Fibroblast of pulmonary artery (primary cell): ENCODE data around the gene PRR14.
"Not testable (repeated sequence)": the region's sequence is repeated elsewhere in the genome, so short reads cannot be mapped to it uniquely, and the experiment has no call there.

Source experiments
- DNase-seq: peaks from one replicate; pipeline ENCODE4 v3.0.0-alpha.2; 2010; ENCODE audit warnings: low read depth
- H3K4me3 ChIP-seq: replicated peaks from 2 replicates; pipeline ENCODE4 v1.5.1; 2011; ENCODE audit warnings: low read depth, mild to moderate bottlenecking, control low read depth, low read length, moderate library complexity
- TF ChIP-seq, protein P1 (sequence below): IDR thresholded peaks from 2 replicates; pipeline ENCODE4 v1.5.1; 2011; ENCODE audit warnings: mild to moderate bottlenecking, control low read depth, low read length, inconsistent platforms; ENCODE audit errors: missing control alignments

The PRR14 gene

DNA sequence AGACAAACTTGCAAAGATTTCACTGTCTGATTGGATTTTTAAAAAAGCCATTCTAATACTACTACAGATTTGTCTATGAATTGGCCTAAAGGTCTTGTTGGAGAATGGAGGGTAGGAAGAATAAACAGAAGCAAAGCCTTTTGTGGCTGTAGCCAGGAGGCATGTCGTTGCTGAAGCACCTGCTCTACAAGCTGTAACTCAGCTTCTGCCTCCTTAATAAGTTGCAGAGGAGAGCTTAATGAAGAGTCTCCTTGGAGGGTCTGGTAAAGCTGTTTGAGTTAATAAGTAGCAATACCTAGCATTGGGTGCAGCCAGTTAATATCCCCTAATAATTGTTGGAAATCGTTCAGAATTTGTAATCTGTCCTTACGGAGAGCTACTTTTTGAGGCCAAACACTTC lies 30.6 kb upstream of the PRR14 start:
- DNase-seq = no peak
- no peak overlapping the region for H3K4me3 ChIP-seq
- TF ChIP-seq, protein P1, sequence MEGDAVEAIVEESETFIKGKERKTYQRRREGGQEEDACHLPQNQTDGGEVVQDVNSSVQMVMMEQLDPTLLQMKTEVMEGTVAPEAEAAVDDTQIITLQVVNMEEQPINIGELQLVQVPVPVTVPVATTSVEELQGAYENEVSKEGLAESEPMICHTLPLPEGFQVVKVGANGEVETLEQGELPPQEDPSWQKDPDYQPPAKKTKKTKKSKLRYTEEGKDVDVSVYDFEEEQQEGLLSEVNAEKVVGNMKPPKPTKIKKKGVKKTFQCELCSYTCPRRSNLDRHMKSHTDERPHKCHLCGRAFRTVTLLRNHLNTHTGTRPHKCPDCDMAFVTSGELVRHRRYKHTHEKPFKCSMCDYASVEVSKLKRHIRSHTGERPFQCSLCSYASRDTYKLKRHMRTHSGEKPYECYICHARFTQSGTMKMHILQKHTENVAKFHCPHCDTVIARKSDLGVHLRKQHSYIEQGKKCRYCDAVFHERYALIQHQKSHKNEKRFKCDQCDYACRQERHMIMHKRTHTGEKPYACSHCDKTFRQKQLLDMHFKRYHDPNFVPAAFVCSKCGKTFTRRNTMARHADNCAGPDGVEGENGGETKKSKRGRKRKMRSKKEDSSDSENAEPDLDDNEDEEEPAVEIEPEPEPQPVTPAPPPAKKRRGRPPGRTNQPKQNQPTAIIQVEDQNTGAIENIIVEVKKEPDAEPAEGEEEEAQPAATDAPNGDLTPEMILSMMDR = no peak

DNA sequence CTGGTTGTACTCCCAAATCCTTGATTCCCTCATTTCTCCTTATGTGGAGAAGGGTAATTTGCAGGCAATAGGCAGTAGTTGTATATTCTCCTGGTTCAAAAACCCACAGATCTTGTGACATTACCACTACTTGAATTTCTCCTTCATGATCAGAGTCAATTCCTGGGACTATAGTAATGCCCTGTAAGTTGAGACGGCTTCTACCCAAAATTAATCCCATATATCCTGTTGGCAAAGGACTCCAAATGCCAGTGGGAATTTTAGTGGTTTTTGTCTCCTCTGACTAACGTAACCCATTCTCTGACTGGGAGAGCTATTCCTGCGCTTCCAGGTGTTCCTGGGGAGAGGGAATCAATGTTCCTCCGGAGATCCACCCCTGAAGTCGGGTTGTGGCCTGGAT lies 29.0 kb upstream of the PRR14 start:
- TF ChIP-seq, protein P1 = no peak
- no peak for DNase-seq
- H3K4me3 ChIP-seq = no peak overlapping the region

DNA sequence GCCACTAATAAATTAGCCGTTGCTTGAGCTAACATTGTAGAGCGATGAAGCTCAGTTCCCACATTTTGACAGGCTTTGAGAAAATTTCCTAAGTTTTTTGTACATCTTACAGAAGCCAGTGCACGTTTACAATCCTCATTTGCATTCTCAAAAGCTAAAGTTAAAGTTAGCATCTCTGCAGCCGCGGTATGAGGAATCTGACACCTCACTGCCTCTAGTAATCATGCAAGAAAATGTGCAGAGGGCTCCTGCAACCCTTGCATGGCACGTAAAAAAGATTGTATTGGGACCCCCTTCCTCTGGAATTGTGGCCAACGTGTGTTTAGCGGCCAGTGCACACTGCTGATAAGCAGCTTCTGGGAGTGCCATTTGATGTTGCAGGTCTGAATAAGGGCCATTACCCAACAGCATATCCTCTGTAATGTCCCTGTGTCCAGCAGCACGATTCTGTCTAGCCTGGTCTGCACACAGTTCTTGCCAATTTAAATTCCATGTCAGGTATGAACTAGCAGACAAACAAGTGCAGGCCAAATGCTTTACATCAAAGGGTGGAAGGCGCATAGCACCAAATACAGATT lies 28.2 kb upstream of the PRR14 start:
- no peak overlapping the region for H3K4me3 ChIP-seq
- TF ChIP-seq, protein P1 = no peak
- DNase-seq = no peak

DNA sequence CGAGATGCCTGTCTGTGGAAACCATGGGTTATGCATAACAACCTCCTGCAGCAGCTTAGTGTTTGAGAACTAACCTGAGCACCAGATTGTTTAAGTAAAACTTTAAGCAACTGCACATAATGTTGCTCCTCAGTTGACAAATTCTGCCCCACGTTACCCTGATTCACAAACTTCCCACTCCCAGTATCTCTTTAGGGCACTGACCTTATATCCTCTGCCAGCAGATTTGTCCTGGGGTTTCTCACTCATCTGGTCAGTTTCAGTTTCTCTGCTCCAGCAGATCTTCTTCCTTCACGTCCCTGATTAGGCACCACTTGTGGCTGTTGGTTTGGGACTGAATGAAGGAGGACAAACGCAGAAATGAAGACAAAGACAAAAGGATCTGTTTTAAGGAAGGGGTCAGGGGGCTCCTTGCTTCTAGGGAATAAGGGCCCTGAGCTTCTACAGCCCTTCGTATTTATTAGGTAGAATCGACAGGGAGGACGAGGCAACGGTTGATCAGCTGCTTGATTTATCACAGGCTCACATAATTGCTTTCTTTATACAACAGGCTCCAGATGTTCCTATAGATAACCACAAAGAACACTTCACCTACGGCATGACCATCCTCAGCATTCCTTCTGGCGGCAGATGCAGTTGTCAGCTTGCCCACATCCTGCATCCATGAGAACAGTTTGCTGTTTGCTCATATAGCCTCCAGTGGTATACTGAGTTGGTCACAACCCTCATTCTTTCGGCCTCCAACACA lies 27.1 kb upstream of the PRR14 start:
- DNase-seq = no peak
- no peak overlapping the region for H3K4me3 ChIP-seq
- TF ChIP-seq, protein P1 = no peak

DNA sequence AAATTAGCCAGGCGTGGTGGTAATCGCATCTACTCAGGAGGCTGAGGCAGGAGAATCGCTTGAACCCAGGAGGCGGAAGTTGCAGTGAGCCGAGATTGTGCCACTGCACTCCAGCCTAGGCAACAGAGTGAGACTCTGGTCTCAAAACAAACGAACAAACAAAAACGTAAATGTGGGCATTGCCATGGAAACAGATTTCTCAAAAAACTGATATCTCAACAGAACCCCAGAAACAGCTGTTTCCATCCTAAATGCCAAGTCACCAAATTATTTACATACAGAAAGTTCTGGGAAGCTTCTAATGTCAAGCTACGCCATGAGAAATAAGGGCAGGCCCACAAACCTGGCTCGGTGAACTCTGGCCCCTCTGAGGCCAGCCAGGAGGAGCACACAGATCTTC lies 24.5 kb upstream of the PRR14 start:
- no peak overlapping the region for H3K4me3 ChIP-seq
- TF ChIP-seq, protein P1 = no peak
- DNase-seq = no peak

DNA sequence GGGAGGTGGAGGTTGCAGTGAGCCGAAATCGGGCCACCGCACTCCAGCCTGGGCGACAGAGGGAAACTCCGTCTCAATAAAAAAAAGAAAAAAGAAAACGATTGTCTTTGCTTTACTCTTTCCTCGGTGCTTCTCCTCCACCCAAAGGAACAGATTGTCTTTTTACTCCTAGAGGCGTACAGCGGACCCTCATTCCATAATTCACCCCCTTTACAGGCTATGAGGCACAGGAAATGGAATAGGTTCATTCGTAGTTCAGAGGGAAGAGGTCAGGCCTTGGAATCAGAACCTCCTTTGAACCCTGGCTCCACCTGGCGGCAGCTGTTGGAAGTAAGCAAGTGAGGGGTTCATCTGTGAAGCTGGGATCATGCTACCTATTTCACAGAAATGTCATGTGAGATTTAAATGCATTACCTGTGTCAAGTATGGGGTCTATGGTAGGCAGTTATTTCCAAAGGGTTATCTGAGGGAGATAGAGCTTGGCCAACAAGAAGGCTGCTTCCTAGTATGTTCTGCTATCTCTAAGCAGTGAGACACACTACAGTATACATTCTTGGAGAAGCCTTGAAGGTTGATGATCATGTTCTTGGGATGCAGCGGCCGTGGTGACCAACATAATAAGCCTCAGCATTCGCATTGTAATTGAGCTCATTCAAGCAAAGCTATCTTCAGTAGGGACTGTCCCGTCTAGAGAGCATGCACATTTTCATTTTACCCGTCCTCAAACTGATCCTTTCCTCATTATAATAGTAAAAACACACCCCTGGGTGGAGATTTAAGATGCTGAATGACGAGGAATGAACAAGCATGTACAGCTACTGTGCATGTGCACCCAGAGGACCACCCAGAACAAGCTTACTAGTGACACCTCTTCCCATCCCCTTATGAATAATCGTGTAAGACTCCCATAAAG lies 21.9 kb upstream of the PRR14 start:
- TF ChIP-seq, protein P1 = peak; percentile 97
- no peak overlapping the region for H3K4me3 ChIP-seq
- DNase-seq = peak; percentile 75

DNA sequence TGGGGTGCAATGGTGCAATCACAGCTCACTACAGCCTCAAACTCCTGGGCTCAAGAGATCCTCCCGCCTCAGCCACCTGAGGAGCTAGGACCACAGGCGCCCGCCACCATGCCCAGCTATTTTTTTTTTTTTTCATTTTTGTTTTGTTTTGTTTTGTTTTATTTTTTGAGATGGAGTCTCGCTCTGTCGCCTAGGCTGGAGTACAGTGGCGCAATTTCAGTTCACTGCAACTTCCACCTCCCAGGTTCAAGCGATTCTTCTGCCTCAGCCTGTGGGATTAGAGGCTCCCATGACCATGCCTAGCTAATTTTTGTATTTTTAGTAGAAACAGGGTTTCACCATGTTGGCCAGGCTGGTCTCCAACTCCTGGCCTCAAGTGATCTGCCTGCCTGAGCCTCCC lies 18.3 kb upstream of the PRR14 start:
- not testable (repeated sequence) for H3K4me3 ChIP-seq, DNase-seq
